GM19035 (cell line): ENCODE data around the gene ZFC3H1.

Experiments
- ATAC-seq: cut with Tn5 transposase; IDR thresholded peaks from one replicate; pipeline ENCODE4 v1.9.1; 2021; ENCODE audit not compliant: unreplicated experiment

ZFC3H1 gene

DNA sequence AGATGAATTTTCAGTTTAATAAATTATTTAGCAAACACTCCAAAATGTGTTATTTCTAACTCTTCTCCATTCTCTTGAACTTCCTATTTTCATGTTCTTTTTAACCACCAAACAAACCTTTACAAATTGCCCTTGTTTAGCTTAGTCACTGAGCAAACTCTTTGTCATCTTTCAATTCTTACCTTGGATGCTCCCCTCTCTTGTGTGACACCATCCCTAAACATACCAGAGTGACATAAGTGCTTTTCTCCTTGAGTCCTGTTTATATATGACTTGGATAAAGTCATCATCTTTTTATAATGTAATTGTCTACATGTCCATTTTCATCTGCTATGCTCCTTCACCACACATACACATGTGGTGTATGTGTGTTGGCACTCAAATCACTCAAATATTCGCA, 18.8 kb upstream of the ZFC3H1 start:
- no peak for ATAC-seq

DNA sequence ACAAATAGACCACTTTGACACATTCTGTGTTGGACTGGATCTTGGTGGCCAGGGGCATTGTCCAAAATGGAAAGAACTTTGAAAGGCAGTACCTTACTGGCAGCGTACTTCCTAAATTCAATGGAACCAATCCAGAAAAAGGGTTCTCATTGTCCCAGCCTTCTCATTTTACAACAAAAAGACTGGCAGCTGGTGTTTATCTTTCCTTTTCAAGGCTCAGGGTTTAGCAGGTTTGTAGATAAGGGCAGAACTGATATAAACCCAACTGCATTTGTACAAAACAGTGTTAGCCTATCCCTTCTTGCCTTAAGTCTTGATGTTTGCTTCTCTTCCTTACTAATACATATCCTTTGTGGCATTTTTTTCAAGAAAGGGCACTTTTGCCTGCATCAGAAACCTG, 8.2 kb upstream of the ZFC3H1 start:
- no peak for ATAC-seq

DNA sequence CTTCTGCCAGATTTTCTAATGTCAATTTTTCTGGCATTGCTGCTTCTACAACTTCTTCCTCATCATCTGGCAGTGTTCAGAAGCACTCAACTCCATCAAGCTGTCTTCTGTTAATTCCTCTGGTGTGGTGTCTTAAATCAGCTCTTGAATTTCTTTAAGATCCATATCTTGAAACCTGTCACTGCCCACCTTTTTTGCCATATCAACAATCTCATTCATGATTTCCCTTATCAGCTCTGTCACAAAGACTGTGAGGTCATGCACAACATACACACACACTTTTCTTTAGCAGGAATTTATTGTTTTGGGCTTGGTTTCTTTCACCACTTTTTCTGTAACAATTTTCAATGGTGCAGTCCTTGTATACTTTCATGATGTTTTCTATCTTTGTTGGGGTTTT, 7.7 kb upstream of the ZFC3H1 start:
- no peak for ATAC-seq

DNA sequence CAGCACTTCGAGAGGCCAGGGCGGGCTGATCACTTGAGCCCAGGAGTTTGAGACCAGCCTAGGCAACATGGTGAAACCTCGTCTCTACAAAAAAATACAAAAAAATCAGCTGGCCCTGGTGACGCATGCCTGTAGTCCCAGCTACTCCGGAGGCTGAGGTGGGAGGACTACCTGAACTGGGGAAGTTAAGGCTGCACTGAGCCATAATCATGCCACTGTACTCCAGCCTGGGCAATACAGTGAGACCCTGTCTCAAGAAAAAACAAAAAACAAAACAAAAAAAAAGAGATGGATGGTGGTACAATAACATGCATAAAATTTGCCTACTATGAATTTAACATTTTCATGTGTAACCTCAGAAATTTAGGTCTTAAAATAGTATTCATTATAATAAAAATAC, 2.6 kb upstream of the ZFC3H1 start:
- ATAC-seq = no peak

DNA sequence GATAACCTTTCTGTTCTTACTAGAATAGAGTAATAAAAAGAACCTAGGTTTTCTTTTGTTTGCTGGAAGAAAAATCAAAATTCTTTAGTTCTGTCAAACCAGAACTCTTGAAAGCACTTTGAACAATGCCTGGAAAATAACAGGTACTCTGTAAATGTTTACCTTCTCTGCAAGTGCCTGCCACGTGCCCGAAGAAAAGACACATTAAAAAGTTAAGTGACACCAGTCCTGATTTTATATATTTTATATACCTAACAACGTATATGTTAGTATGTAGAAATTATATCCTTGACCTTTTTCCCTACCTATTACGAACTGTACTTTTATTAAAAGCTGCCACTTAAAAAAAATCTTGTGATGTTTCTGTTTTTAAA, 1.4 kb upstream of the ZFC3H1 start:
- ATAC-seq = no peak

DNA sequence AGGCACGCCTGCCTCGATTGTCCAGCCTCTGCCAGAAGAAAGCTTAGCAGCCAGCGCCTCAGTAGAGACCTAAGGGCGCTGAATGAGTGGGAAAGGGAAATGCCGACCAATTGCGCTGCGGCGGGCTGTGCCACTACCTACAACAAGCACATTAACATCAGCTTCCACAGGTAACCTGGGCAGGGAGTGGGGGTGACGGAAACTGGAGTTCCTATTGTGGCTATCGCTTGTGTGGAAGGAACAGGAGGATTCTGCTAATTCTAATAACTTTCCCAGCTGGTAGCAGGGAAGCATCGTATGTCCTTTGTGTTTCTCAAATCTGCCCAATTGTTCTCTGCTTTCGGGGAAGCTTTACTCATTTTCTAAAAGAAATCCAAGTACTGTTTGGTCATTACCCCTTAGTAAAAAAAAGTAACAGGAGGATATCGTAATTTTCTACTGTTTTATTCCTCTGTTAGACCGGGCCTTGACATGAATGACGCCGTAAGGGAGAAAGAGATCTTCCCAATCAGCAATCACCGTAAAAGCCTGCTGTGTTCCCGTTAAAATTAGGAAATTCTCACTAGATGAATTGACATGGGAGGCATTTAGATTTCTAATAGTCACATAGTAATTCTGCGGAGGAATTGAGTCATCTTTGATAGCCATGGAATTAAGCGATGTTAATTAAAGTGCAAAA, 902 bp upstream of the ZFC3H1 start:
- peak; percentile 10 for ATAC-seq

DNA sequence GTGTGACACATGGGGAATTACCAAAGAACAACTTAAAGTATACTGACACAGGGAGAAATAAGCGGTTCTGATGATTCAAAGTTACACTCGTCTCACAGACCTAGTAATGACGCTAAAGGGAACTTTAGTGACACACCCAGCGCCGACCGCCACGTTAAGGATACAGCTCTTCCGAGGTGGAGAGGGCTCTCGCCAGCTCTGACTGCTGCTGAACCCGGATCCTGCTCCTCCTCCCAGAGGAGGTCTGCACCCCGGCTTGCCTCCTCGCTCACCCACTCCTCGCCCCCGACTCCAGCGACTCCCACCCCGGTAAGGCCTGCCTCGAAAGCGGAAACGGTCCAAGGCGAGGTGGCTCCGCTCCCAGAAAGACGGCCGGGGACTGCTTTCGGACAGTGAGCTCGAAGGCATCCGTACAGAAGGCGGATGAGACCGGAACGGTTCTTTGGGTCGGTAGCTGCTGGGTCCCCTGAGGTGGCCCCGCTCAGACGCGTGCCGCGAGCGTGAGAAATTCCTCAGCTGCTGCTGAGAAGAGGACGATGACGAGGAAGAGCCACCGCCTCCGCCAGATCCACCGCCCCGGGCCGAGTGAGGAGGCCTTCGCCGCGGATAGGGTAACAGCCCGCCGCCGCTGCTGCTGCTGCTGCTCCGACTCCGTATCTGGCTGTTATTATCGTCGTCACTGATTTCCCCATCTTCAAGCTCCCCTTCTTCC, 643 bp downstream of the ZFC3H1 start:
- peak; percentile 25 for ATAC-seq

DNA sequence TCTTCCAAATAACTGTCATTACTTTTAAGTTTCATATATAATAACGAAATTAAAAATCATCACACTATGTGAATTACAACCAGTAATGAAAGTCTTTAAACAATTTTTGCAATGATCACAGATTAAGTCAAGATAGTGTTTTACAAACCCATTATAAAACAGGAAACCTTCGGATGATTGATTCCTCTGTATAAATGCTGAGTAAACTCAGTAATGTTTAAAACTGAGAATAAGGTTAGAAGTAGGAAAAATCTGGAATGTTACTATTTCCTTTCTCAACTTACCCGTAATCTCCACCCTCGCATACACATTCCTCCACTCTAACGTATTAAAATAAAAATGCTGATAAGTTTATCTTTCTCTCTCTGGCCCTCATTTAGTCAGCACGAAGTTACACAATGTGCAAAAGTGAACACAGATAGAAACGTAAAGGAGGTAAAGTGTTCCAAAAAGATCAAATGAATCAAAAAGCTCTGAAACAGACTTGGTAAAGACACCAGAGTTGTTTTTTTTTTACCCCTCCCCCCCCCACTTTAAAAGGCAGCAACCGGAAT, 1.6 kb downstream of the ZFC3H1 start:
- no peak for ATAC-seq

DNA sequence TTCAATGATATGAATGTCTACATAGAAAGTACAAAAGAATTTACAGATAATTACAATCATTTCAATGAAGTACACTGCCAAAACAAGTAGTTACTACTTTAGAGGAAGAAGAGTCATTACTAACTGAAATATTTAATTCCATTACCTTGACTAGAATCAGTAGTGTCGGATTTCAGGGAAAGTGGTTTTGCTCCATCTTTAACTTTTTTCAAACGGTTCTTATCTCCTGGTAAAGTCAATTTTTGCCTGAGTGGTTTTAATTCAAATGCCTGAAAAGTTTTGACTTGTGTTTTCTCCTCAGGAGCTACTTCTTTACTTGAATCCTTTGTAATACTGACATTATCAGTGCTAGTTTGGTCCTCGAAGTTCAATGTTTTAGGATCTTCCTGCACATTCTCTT, 6.9 kb downstream of the ZFC3H1 start:
- no peak for ATAC-seq

DNA sequence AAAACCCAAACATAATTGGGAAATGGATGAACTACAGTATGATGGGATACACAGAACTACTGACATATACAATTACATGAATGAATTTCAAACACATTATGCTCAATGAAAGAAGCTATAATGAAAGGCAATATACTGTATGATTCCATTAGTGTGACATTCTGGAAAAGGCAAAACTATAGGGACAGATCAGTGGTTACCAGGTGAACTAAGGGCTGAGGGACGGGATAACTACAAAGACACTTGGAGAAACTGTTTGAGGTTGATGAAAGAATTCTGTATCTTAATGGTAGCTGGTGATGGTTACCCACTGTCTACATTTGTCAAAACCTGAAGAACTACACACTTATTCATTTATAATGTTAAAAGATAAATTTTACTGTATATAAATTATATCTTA, 7.7 kb downstream of the ZFC3H1 start:
- no peak for ATAC-seq

DNA sequence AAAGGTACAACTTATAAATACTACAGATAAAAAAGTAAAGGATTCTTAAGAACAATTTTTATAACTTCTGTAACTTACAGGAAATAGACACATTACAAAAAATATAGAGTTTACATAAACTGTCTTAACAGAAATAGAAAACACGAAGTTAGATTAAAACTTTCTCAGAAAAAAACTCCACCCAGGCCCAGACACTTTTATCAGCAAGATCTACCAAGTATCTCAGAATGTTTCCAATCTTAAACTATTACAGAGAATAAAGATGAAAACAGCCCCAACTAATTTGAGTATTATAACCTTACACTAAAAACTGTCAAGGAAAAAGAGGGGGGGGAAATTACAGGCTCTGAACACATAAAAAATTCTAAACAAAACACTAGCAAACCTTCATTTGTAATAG, 8.2 kb downstream of the ZFC3H1 start:
- ATAC-seq = no peak

DNA sequence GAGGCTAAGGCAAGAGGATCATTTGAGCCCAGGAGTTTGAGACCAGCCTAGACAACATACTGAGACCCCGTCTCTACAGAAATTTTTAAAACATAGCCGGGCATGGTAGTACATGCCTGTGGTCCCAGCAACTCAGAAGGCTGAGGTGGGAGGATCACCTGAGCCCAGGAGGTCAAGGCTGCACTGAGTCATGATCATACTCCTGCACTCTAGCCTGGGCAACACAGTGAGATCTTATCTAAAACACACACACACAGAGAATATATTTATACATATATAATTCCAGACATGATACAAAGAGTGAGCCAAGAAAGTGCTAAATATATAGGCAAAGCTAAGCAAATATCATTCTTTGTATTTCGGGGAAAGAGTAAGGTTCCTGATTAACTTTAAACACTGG, 9.4 kb downstream of the ZFC3H1 start:
- no peak for ATAC-seq

DNA sequence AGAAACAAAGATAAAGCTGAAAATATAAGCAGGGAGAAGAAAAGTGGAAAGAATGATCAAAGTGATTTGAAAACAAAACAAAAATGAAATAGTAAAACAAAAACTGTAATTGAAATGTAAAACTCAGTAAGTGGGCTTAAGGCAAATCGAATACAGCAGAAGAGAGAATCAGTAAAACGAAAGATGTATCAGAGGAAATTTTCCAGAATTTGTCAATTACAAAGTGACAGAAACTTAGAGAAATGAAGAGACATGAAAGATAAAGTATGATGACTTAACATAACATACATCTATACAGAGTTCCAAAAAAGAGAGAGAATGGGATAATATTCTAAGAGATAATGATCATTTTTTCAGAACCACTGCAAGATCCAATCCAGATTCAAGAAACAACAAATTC, 10.5 kb downstream of the ZFC3H1 start:
- ATAC-seq = no peak

DNA sequence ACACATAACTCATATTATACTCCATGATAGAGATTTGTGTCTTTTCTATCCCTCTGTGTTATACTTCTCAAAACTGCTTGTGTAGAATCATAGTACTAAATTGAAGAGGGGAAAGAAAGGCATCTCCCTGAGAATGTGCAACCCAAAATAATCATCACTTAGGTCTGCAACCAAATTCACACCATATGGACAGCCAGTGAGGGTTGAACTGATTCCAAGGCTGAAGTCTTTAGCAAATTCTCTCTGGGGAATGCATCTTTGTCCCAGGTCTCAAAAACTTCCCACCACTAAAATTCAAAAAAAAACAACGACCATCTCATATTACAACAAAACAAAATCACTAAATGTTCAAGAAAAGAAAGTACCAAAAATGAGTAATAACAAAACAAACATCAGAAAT, 11.0 kb downstream of the ZFC3H1 start:
- no peak for ATAC-seq

DNA sequence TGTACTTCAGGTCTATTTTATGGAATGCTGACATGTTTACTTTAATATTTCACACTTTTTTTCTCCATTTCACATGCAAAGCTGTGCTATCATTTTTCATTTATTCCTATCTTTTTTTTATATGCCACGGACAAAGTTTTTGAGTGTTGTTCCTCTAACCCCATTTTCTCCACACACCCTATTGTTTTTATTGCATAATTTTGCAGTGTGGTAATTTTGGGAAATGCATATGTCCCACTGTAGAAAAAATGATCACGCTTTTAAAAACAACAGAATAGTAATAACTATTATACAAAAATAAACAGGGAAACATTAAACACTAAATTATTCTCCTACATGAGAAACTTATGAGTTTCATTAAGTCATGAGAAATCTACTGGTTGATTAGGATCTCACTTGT, 14.2 kb downstream of the ZFC3H1 start:
- ATAC-seq = no peak

DNA sequence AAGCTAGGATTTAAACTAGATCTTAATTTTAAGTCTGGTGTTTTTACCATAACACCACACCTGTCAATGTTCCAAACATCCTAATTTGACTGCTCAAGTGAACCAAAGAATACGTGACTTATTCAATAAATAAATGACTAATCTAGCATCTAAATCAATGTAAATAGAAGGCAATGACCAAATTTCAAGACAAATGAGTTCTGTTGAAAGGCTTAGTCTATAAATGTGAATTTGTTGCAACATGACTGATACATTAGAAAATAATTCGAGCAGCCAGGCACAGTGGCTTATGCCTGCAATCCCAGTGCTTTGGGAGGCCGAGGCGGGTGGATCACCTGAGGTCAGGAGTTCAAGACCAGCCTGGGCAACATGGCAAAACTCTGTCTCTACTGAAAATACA, 15.1 kb downstream of the ZFC3H1 start:
- no peak for ATAC-seq

DNA sequence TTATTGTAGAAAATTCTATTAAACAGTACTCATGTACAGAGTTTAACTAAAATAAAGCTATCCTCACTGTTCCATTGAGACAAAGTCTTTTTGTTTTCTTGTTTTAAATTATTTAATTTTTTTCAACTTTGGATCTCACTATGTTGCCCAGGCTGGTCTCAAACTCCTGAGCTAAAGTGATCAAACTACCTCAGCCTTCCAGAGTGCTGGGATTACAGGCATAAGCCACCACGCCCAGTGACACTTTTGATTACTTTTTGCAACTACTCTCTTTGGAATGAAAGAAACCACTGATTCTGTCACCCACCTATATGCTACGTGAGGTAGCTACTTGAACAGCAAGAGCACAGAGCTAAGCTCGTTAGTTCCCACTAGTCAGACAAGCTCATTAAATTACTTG, 17.1 kb downstream of the ZFC3H1 start:
- no peak for ATAC-seq

DNA sequence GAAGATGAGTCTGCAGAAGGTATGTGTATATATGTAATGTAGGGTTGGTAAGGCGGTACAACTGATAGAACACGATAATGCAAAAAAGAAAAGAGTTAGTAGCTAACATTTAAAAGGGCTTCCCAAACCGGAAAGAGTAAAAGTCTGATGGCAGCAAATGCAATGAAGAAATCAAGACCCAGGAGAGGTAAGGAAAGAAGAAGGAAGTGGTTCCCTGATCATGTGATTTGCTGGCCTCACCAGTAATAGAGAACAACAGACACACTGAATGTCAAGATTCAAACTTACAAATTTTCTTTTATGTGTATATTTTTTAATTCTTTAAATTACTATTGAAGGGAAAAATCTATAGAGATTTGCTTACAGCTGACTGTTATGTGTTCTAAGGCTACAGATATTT, 18.4 kb downstream of the ZFC3H1 start:
- no peak for ATAC-seq

DNA sequence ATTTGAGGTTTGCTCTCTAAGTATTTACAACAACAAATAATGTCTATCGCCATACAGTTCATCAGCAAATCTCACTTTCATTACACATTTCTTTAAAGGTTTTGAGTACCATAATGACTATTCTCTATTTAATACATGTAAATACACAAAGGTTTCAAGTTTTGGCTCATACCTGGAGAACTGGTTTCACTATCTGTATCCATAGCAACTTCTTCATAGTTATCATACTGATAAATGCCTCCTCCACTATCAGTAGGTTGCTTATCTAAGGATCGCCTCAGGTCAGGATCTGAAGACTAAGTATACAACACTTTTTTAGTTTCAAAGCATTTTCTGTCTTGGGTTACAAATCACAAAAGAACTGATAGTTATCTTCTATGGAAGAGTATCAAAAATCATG, 21.4 kb downstream of the ZFC3H1 start:
- ATAC-seq = peak; percentile 58

DNA sequence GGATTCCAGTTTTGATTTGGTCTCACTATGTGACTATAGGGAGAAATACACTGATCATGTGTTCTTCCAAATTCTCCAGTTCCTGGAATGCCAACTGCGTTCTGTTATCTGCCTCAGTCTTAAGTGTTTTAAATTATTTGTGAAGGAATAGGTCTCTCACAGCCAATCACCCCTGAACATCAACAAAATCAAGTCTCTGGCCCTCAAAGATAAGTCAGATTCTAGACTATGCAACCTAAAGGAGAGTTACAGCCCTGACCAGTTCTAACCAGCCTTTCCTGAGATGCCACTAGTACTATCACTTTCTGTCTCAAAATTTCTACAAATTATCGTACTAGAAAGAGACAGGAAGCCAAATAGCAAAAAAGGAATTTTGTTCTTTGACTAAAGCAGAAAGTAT, 22.3 kb downstream of the ZFC3H1 start:
- ATAC-seq = no peak

DNA sequence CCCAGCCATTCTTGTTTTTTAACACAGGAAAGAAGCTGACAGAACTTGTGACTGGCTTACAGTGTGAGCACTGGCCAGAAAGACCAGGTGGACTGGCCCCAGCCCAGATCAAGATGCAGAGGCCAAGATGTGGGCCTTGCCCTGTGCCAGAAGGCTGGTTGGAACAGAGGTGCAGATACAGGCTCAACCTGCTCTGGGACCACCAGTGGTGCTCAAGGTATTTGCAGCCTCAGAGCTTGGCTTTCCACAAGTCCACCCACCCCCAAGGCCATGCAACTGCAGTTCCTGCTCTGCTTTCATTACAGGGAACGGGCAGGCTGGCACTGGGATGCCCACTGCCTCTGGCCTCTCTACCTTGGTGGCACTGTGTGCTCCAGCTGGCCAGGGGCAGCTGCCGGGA, 23.3 kb downstream of the ZFC3H1 start:
- ATAC-seq = no peak

DNA sequence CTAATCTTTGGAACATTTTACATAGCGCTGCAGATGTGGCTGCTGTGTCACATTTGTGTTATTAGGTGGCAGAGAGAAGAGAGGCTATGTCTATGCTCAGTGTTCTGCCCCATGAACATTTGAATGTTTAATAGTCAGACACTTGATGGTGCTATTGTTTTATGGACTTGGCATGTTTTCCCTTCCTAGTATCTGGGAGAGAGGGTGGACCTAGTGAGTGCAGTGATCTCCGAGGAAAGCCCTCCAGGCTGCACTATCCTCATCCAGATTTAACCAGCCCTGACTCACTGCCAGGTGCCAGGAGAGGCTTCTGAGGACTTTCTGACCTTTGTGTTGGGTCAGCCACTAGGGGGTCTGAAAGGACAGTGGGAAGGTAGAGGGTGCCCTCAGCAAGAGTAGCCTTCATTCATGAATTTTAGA, 24.3 kb downstream of the ZFC3H1 start:
- peak; percentile 48 for ATAC-seq

DNA sequence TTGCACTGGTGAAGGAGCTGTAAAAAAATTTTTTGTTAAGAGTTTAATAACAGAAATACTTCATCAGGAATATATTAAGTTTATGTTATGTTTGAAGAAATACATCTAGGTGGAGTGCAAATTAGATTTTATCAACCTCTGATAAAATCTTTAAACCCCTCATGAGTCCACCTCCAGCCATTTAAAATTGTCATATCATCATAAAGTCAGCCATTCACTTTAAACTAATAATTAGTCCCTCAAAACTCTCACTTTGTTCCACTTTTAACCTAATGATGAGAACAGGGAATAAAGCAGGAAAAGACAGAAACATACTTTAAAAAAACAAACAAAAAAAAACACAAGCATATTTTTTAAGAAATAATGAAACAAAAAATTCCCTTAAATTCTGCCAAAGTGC, 25.1 kb downstream of the ZFC3H1 start:
- ATAC-seq = no peak
